Activated naive CD4-positive, alpha-beta T cell treated with anti-CD3 and anti-CD28 coated beads, Interleukin-2, amount 50 U/mL, for 24 hours (primary cell): ENCODE results near the gene RRP9.

Experiments
- H3K27ac Mint-ChIP-seq: one replicate; pipeline ENCODE4 v1.8.0; 2021; ENCODE audit warnings: mild to moderate bottlenecking, mixed read lengths
- H3K27me3 Mint-ChIP-seq: one replicate; pipeline ENCODE4 v1.8.0; 2021; ENCODE audit warnings: mixed read lengths
- H3K36me3 Mint-ChIP-seq: one replicate; pipeline ENCODE4 v1.8.0; 2021; ENCODE audit warnings: mixed read lengths
- H3K4me1 Mint-ChIP-seq: one replicate; pipeline ENCODE4 v1.8.0; 2021; ENCODE audit warnings: mixed read lengths
- H3K4me3 Mint-ChIP-seq: one replicate; pipeline ENCODE4 v1.8.0; 2021; ENCODE audit warnings: mild to moderate bottlenecking, mixed read lengths
- H3K9me3 Mint-ChIP-seq: one replicate; pipeline ENCODE4 v1.8.0; 2021; ENCODE audit warnings: mixed read lengths

Gene RRP9

GRCh38 chr3:51950899-51951298, 9.2 kb upstream of the RRP9 start:
- Mint-ChIP-seq H3K27me3 (peaks cover 8% of the 10 kb centered on the region), H3K4me3 (no peak overlapping the region), H3K9me3 (no peaks in the 10 kb centered on the region), H3K36me3 (no peaks in the 10 kb centered on the region), H3K27ac (no peak overlapping the region), H3K4me1 (no peaks in the 10 kb centered on the region)

GRCh38 chr3:51949121-51949520, 7.4 kb upstream of the RRP9 start:
- no peaks in the 10 kb centered on the region for H3K9me3 Mint-ChIP-seq
- H3K27ac Mint-ChIP-seq = no peak overlapping the region
- H3K36me3 Mint-ChIP-seq = no peaks in the 10 kb centered on the region
- H3K4me1 Mint-ChIP-seq = no peaks in the 10 kb centered on the region
- H3K27me3 Mint-ChIP-seq = peaks cover 8% of the 10 kb centered on the region
- H3K4me3 Mint-ChIP-seq = no peak overlapping the region

GRCh38 chr3:51948016-51948580, 6.4 kb upstream of the RRP9 start:
- H3K36me3 Mint-ChIP-seq = no peaks in the 10 kb centered on the region
- no peak overlapping the region for H3K4me3 Mint-ChIP-seq
- no peak overlapping the region for H3K27ac Mint-ChIP-seq
- no peaks in the 10 kb centered on the region for H3K4me1 Mint-ChIP-seq
- H3K27me3 Mint-ChIP-seq = peaks cover 1% of the 10 kb centered on the region
- no peaks in the 10 kb centered on the region for H3K9me3 Mint-ChIP-seq

- H3K9me3 Mint-ChIP-seq = no peaks in the 10 kb centered on the region
- peaks cover 6% of the 10 kb centered on the region for H3K4me1 Mint-ChIP-seq
- no peak overlapping the region for H3K27ac Mint-ChIP-seq
- no peaks in the 10 kb centered on the region for H3K27me3 Mint-ChIP-seq
- H3K4me3 Mint-ChIP-seq = no peak overlapping the region
- no peaks in the 10 kb centered on the region for H3K36me3 Mint-ChIP-seq
Observed at GRCh38 chr3:51947215-51947900, 5.7 kb upstream of the RRP9 start.

- no peaks in the 10 kb centered on the region for H3K9me3 Mint-ChIP-seq
- no peaks in the 10 kb centered on the region for H3K36me3 Mint-ChIP-seq
- no peaks in the 10 kb centered on the region for H3K27me3 Mint-ChIP-seq
- no peak overlapping the region for H3K4me3 Mint-ChIP-seq
- no peak overlapping the region for H3K27ac Mint-ChIP-seq
- H3K4me1 Mint-ChIP-seq = peaks cover 6% of the 10 kb centered on the region
Observed at GRCh38 chr3:51946796-51947195, 5.1 kb upstream of the RRP9 start.

GRCh38 chr3:51945926-51946705, 4.4 kb upstream of the RRP9 start:
- no peak overlapping the region for H3K27ac Mint-ChIP-seq
- peaks cover 1% of the 10 kb centered on the region for H3K36me3 Mint-ChIP-seq
- H3K9me3 Mint-ChIP-seq = no peaks in the 10 kb centered on the region
- no peaks in the 10 kb centered on the region for H3K27me3 Mint-ChIP-seq
- H3K4me1 Mint-ChIP-seq = peaks cover 6% of the 10 kb centered on the region
- H3K4me3 Mint-ChIP-seq = no peak overlapping the region

- no peaks in the 10 kb centered on the region for H3K27me3 Mint-ChIP-seq
- no peak overlapping the region for H3K4me3 Mint-ChIP-seq
- H3K4me1 Mint-ChIP-seq = peaks cover 14% of the 10 kb centered on the region
- H3K9me3 Mint-ChIP-seq = no peaks in the 10 kb centered on the region
- no peak overlapping the region for H3K27ac Mint-ChIP-seq
- H3K36me3 Mint-ChIP-seq = peaks cover 9% of the 10 kb centered on the region
Observed at GRCh38 chr3:51945031-51945840, 3.5 kb upstream of the RRP9 start.

- peaks cover 9% of the 10 kb centered on the region for H3K36me3 Mint-ChIP-seq
- H3K4me3 Mint-ChIP-seq = no peak overlapping the region
- peaks cover 21% of the 10 kb centered on the region for H3K4me1 Mint-ChIP-seq
- no peaks in the 10 kb centered on the region for H3K27me3 Mint-ChIP-seq
- H3K27ac Mint-ChIP-seq = no peak overlapping the region
- H3K9me3 Mint-ChIP-seq = no peaks in the 10 kb centered on the region
Observed at GRCh38 chr3:51944451-51945021, 2.8 kb upstream of the RRP9 start.

- Mint-ChIP-seq H3K4me3 (peak overlapping the region; percentile 36), H3K27me3 (no peaks in the 10 kb centered on the region), H3K27ac (no peak overlapping the region), H3K9me3 (no peaks in the 10 kb centered on the region), H3K4me1 (peaks cover 27% of the 10 kb centered on the region), H3K36me3 (peaks cover 14% of the 10 kb centered on the region)
Observed at GRCh38 chr3:51943451-51944391, 2.0 kb upstream of the RRP9 start.

GRCh38 chr3:51942603-51943450, 1.1 kb upstream of the RRP9 start:
- Mint-ChIP-seq H3K9me3 (no peaks in the 10 kb centered on the region), H3K27me3 (no peaks in the 10 kb centered on the region), H3K27ac (peak overlapping the region; percentile 86), H3K4me1 (peaks cover 33% of the 10 kb centered on the region), H3K36me3 (peaks cover 14% of the 10 kb centered on the region), H3K4me3 (peak overlapping the region; percentile 98)

GRCh38 chr3:51941463-51941797, 274 bp downstream of the RRP9 start:
- peak overlapping the region; percentile 92 for H3K27ac Mint-ChIP-seq
- no peaks in the 10 kb centered on the region for H3K9me3 Mint-ChIP-seq
- peak overlapping the region; percentile 98 for H3K4me3 Mint-ChIP-seq
- no peaks in the 10 kb centered on the region for H3K27me3 Mint-ChIP-seq
- H3K36me3 Mint-ChIP-seq = peaks cover 14% of the 10 kb centered on the region
- H3K4me1 Mint-ChIP-seq = peaks cover 33% of the 10 kb centered on the region

GRCh38 chr3:51940648-51941462, 849 bp downstream of the RRP9 start:
- H3K4me3 Mint-ChIP-seq = peak overlapping the region; percentile 98
- H3K9me3 Mint-ChIP-seq = no peaks in the 10 kb centered on the region
- peaks cover 14% of the 10 kb centered on the region for H3K36me3 Mint-ChIP-seq
- H3K27me3 Mint-ChIP-seq = no peaks in the 10 kb centered on the region
- H3K27ac Mint-ChIP-seq = peak overlapping the region; percentile 92
- H3K4me1 Mint-ChIP-seq = peaks cover 33% of the 10 kb centered on the region

GRCh38 chr3:51938780-51939425, 2.8 kb downstream of the RRP9 start:
- Mint-ChIP-seq H3K4me1 (peaks cover 33% of the 10 kb centered on the region), H3K27ac (peak overlapping the region; percentile 70), H3K9me3 (no peaks in the 10 kb centered on the region), H3K36me3 (peaks cover 14% of the 10 kb centered on the region), H3K4me3 (peak overlapping the region; percentile 79), H3K27me3 (no peaks in the 10 kb centered on the region)
